ENCODE measurements around the gene PEX5L.

Gene PEX5L

GRCh38 chr3:179953993-179954870 lies 82.5 kb downstream of the PEX5L start:
- DNase-seq, result no peak

GRCh38 chr3:179950840-179951239 lies 85.9 kb downstream of the PEX5L start:
- no peak for DNase-seq

GRCh38 chr3:179949869-179950268 lies 86.9 kb downstream of the PEX5L start:
- no peak for DNase-seq

GRCh38 chr3:179949412-179949811 lies 87.3 kb downstream of the PEX5L start:
- DNase-seq, result no peak

GRCh38 chr3:179948740-179949139 lies 88.0 kb downstream of the PEX5L start:
- DNase-seq, result no peak

GRCh38 chr3:179945569-179945968 lies 91.2 kb downstream of the PEX5L start:
- no peak for DNase-seq

- DNase-seq, result no peak
These were observed 93.4 kb downstream of the PEX5L start for GRCh38 chr3:179943117-179943880.

GRCh38 chr3:179942553-179943075 lies 94.1 kb downstream of the PEX5L start:
- no peak for DNase-seq

- no peak for DNase-seq
These were observed 101.0 kb downstream of the PEX5L start for GRCh38 chr3:179935710-179936109.

- no peak for DNase-seq
These were observed 102.8 kb downstream of the PEX5L start for GRCh38 chr3:179933914-179934313.

GRCh38 chr3:179933080-179933479 lies 103.7 kb downstream of the PEX5L start:
- DNase-seq, result no peak

- DNase-seq, result no peak
These were observed 104.1 kb downstream of the PEX5L start for GRCh38 chr3:179932674-179933073.

GRCh38 chr3:179929091-179929529 lies 107.6 kb downstream of the PEX5L start:
- DNase-seq, result peak; percentile 13

GRCh38 chr3:179927191-179927590 lies 109.5 kb downstream of the PEX5L start:
- no peak for DNase-seq

- no peak for DNase-seq
These were observed 114.8 kb downstream of the PEX5L start for GRCh38 chr3:179921951-179922350.

- DNase-seq, result no peak
These were observed 115.2 kb downstream of the PEX5L start for GRCh38 chr3:179921500-179921899.

GRCh38 chr3:179907784-179908482 lies 128.8 kb downstream of the PEX5L start:
- DNase-seq, result no peak

GRCh38 chr3:179902061-179902460 lies 134.7 kb downstream of the PEX5L start:
- DNase-seq, result no peak

- peak; percentile 5 for DNase-seq
These were observed 138.7 kb downstream of the PEX5L start for GRCh38 chr3:179898024-179898423.

GRCh38 chr3:179897231-179897630 lies 139.5 kb downstream of the PEX5L start:
- DNase-seq, result no peak

- no peak for DNase-seq
These were observed 140.2 kb downstream of the PEX5L start for GRCh38 chr3:179896507-179896906.

- no peak for DNase-seq
These were observed 141.4 kb downstream of the PEX5L start for GRCh38 chr3:179895330-179895729.

GRCh38 chr3:179887295-179887943 lies 149.3 kb downstream of the PEX5L start:
- no peak for DNase-seq

All from kidney glomerular epithelial cell (primary cell).